A549 treated with Mapracorat at 1 μM for 4 hours (cell line): ENCODE results near the gene ZDHHC8. TPM values are rescaled to one million over a fixed set of nuclear protein-coding genes. Genes with fewer than 3 reads are reported as not detected.

Experiments
- total RNA-seq: library from RNA; stranded (reverse); fragments of 200-300 nt; extraction: Qiagen RNA extraction; gene quantifications from 5 replicates; pipeline ENCODE4 v1.2.3, GENCODE V29; 2022

ZDHHC8 gene, protein sequence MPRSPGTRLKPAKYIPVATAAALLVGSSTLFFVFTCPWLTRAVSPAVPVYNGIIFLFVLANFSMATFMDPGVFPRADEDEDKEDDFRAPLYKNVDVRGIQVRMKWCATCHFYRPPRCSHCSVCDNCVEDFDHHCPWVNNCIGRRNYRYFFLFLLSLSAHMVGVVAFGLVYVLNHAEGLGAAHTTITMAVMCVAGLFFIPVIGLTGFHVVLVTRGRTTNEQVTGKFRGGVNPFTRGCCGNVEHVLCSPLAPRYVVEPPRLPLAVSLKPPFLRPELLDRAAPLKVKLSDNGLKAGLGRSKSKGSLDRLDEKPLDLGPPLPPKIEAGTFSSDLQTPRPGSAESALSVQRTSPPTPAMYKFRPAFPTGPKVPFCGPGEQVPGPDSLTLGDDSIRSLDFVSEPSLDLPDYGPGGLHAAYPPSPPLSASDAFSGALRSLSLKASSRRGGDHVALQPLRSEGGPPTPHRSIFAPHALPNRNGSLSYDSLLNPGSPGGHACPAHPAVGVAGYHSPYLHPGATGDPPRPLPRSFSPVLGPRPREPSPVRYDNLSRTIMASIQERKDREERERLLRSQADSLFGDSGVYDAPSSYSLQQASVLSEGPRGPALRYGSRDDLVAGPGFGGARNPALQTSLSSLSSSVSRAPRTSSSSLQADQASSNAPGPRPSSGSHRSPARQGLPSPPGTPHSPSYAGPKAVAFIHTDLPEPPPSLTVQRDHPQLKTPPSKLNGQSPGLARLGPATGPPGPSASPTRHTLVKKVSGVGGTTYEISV
- 23.7 to 38.6 TPM (median 33.0 TPM) in 5 replicates for total RNA-seq

DNA sequence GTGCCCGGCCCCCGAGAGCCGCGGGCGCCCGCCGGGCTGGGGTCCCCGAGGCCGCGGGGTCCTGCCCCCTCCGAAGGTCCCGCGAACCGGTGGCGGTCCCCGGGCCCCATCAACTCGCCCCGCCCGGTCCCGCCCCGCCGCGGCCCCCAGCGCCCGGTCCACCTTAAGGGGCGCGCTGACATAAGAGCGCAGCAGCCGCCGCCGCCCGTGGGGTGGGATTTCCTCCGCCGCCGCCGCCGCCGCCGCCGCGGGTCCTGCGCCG, at the start of gene ZDHHC8:
ZDHHC8 (plus strand) TSS at position 208 of the 262 bp plus-strand sequence. CDS start 144 bp downstream, outside the sequence.

DNA sequence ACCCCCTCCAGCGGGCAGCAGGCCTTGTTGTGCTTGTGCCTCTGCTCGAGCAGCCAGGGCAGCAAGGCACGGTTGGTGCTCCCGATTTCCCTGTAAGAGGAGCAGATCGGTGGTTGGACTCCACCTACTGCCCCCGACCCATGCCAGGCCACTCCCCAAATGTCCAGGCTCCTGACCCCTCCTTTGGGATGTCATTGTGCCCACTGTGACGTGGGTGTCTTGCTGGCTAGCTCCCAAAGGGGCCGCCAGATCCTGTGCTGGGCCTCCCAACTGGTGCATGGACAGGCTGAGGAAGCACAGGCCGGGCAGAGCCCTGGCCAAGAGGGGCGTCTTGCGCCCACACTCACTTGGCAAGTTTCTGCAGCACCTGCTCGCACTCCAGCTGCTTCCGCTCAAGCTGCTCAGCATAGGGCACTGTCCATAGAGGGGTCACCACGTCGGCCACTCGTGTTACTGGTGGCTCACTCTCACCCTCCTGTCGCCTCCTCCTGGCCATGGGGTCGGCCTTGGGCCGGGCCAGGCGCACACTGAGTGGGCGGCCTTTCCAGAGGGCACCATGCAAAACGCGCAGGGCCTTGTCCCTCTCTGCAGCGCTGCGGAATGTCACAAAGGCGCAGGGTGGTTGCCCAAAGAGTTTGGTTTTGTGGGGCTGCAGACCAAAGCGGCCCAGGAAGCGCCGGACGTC, 15.8 kb upstream of the ZDHHC8 start, which contains the start of gene RANBP1:
RANBP1 (plus strand) TSS at position 414 of the 685 bp plus-strand sequence; CDS start at position 495, 81 bp downstream.

DNA sequence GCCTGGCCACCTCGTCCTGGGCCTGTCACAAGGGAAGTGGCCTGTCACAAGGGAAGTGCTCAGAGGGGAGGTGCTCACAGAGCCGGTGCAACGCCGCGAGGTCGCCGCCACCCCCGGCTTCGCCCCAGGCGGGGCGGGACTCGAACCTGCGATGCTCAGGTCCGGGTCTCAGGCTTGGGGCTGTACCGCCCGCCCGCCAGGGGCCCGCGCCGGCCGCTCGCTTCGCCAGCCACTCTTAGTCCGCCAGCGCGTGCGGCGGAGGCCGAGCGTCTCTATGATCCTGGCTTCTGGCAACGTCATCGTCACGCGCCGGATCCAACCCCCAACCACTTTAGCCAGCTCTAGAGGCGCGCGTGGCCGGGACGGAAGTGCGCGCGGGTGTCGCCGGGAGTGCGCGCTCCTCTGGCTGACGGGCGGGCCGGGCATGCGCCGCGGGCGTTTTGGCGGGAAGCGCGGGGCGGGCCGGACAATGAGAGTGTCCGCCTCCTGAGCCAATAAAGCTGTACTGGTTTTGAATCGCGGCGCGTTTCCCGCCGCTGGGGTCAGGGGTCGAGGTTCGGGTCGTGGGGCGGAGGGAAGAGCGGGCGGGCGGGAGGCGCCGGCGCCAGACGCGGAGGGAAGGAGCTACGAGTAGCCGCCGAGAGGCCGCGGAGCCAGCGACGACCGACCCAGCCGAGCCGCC, 14.5 kb upstream of the ZDHHC8 start, which contains the start of gene TRMT2A:
TRMT2A (minus strand) TSS at position 276 of the 682 bp plus-strand sequence. CDS start 320 bp downstream, outside the sequence.

DNA sequence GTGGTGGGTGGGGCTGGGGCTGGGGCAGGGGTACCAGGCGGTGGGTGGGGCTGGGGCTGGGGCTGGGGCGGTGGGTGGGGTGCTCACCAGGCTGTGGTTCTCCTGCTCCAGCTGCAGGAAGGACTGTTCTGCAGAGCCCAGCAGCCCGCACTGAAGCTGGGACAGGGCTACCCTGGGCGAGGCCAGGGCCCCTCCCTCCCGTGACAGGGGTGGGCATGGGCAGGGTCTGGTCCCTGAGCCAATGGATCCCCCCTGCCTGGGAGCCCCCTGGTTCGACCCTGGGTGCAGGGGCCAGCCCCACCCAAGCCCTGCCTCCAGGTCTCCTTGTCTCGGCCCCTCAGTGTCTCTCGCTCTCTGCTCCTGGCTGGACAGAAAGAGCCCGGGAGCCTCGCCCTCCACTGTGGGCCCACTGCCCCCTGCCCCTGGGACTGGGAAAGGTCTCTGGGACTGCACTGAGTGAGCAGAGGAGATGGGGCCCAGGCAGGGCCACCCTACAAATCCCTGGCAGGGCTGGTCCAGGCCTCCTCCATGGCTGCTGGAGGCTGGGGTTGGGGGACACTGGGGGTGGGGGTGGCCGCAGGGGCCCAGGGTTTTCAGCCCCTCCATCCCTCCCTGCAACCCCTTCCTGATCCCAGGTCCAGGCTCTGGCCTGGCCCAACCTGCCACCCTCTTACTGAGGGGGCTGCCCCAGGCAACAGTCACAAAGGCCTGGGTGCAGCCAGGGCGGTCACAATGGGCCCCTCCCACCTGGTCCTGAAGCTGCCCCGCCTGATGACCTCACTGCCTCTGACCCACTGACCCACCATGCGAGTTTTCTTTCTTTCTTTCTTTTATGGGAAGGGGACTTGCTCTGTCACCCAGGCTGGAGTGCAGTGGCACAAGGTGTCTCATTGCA, 19.0 kb downstream of the ZDHHC8 start, which contains the start of gene CCDC188:
CCDC188 (minus strand) TSS at position 675 of the 895 bp plus-strand sequence; CDS start at position 606, 69 bp downstream.

Other genes with a start within 250 kb of the ZDHHC8 start
- 137 to 171 TPM (median 158 TPM) in 5 replicates for gene COMT, start 190.0 kb upstream of the ZDHHC8 start, total RNA-seq
- gene TXNRD2, start 190.0 kb upstream of the ZDHHC8 start, total RNA-seq: 29.6 to 41.0 TPM (median 37.3 TPM) in 5 replicates
- 1.3 to 2.8 TPM (median 2.4 TPM) in 5 replicates for gene ARVCF, start 115.0 kb upstream of the ZDHHC8 start, total RNA-seq
- 11.7 to 13.7 TPM (median 13.1 TPM) in 5 replicates for gene TANGO2, start 110.7 kb upstream of the ZDHHC8 start, total RNA-seq
- 18.6 to 21.0 TPM (median 20.8 TPM) in 5 replicates for gene DGCR8, start 51.6 kb upstream of the ZDHHC8 start, total RNA-seq
- gene RANBP1, start 15.7 kb upstream of the ZDHHC8 start, total RNA-seq: 280 to 300 TPM (median 290 TPM) in 5 replicates
- gene TRMT2A, start 14.6 kb upstream of the ZDHHC8 start, total RNA-seq: 18.4 to 28.3 TPM (median 23.4 TPM) in 5 replicates
- not detected in 5 replicates for gene CCDC188, start 19.3 kb downstream of the ZDHHC8 start, total RNA-seq
- gene RTN4R, start 136.5 kb downstream of the ZDHHC8 start, total RNA-seq: 7.0 to 14.6 TPM (median 12.4 TPM) in 5 replicates
- gene DGCR6L, start 188.3 kb downstream of the ZDHHC8 start, total RNA-seq: 29.3 to 45.2 TPM (median 44.0 TPM) in 5 replicates